H1 (cell line): ENCODE results near the gene LLPH. TPM values are rescaled to one million over a fixed set of nuclear protein-coding genes. Genes with fewer than 3 reads are reported as not detected.

ENCODE experiments used
- CTCF ChIA-PET: fragments of 300-600 bp; sonication (Branson Sonifier 250); formaldehyde crosslinking; loops from one replicate; lab custom pipeline; 2021; ENCODE audit not compliant: partially characterized antibody; lab: Charles Lee
- POLR2A ChIA-PET: fragments of 300-600 bp; sonication (Branson Sonifier 250); formaldehyde crosslinking; loops from one replicate; lab custom pipeline; 2021; ENCODE audit warnings: inconsistent platforms; ENCODE audit not compliant: partially characterized antibody; lab: Charles Lee
- DNase-seq, 2 experiments: peaks; one replicate each; pipeline versions ENCODE4 v3.0.0 to v3.0.0-alpha.2; 2010 to 2022; ENCODE audit warnings: low spot score in 2 of 2, low read depth in 1 of 2, mixed read lengths in 1 of 2
- FAIRE-seq: peaks from 2 replicates; lab custom pipeline; 2011; peaks lifted over from hg19 to GRCh38; lab: Jason Lieb, UNC
- H2AFZ ChIP-seq: 2 replicates; pipeline ENCODE4 v1.8.1; 2012; ENCODE audit warnings: low read length, inconsistent platforms
- H2AK5ac ChIP-seq: 2 replicates; pipeline ENCODE4 v1.6.1; 2013; ENCODE audit warnings: low read depth, low read length
- H2BK120ac ChIP-seq: replicated peaks from 2 replicates; pipeline ENCODE3; 2013; ENCODE audit warnings: low read depth, low read length, inconsistent platforms
- H2BK12ac ChIP-seq: 2 replicates; pipeline ENCODE4 v1.6.1; 2013; ENCODE audit warnings: low read depth, low read length
- H2BK15ac ChIP-seq: 2 replicates; pipeline ENCODE4 v1.6.1; 2013; ENCODE audit warnings: low read length
- H2BK20ac ChIP-seq: 2 replicates; pipeline ENCODE4 v1.6.1; 2013; ENCODE audit warnings: low read length
- H2BK5ac ChIP-seq: 2 replicates; pipeline ENCODE4 v1.6.1; 2013; ENCODE audit warnings: low read depth, low read length
- H3K14ac ChIP-seq: 2 replicates; pipeline ENCODE4 v1.6.1; 2013; ENCODE audit warnings: inconsistent platforms; ENCODE audit not compliant: insufficient read length
- H3K18ac ChIP-seq: 2 replicates; pipeline ENCODE4 v1.6.1; 2013; ENCODE audit warnings: low read length; ENCODE audit errors: extremely low read depth
- H3K23ac ChIP-seq: 2 replicates; pipeline ENCODE4 v1.6.1; 2013; ENCODE audit warnings: inconsistent platforms; ENCODE audit not compliant: insufficient read length
- H3K23me2 ChIP-seq: 2 replicates; pipeline ENCODE4 v1.6.1; 2013; ENCODE audit warnings: low read depth, low read length
- H3K27ac ChIP-seq: 2 replicates; pipeline ENCODE4 v1.6.1; 2011; ENCODE audit warnings: low read depth, low read length, inconsistent platforms
- H3K27me3 ChIP-seq, 4 experiments: replicated peaks in 1 of 4; 1 replicate in 1 of 4; 2 replicates in 3 of 4; pipeline versions ENCODE4 v1.6.1 to v1.8.1; 2011 to 2013; ENCODE audit warnings: low read length in 3 of 4, mild to moderate bottlenecking in 3 of 4, inconsistent platforms in 2 of 4, mixed read lengths in 2 of 4, moderate library complexity in 1 of 4; ENCODE audit not compliant: control insufficient read depth in 3 of 4, insufficient read depth in 3 of 4; ENCODE audit errors: extremely low read depth in 1 of 4
- H3K36me3 ChIP-seq, 4 experiments: 2 replicates each; pipeline versions ENCODE4 v1.6.1 to v1.8.1; 2011 to 2013; ENCODE audit warnings: mild to moderate bottlenecking in 4 of 4, low read length in 3 of 4, moderate library complexity in 2 of 4, control low read depth in 1 of 4, inconsistent platforms in 1 of 4; ENCODE audit not compliant: insufficient read depth in 4 of 4, control insufficient read depth in 2 of 4
- H3K4ac ChIP-seq: replicated peaks from 2 replicates; pipeline ENCODE3; 2013; ENCODE audit warnings: low read length, low read depth, mixed read lengths, inconsistent platforms; ENCODE audit not compliant: insufficient read length
- H3K4me1 ChIP-seq, 4 experiments: replicated peaks in 1 of 4; 1 replicate in 1 of 4; 2 replicates in 3 of 4; pipeline versions ENCODE4 v1.6.1 to v1.8.1; 2011 to 2013; ENCODE audit warnings: low read length in 3 of 4, inconsistent platforms in 2 of 4, mixed read lengths in 1 of 4; ENCODE audit not compliant: insufficient read depth in 4 of 4, control insufficient read depth in 3 of 4
- H3K4me2 ChIP-seq, 2 experiments: 2 replicates each; pipeline versions ENCODE4 v1.6.1 to v1.8.1; 2011 to 2013; ENCODE audit warnings: low read depth in 2 of 2, low read length in 2 of 2, control low read depth in 1 of 2, inconsistent platforms in 1 of 2, mild to moderate bottlenecking in 1 of 2; ENCODE audit not compliant: insufficient read depth in 1 of 2
- H3K4me3 ChIP-seq, 4 experiments: fragments of 200-600, 300-600 bp in 1 of 4; sonication (generic), shearing (Covaris generic), sonication (Bioruptor Twin) in 1 of 4; 2 replicates each; pipeline versions ENCODE4 v1.5.1 to v1.8.1; 2011 to 2016; ENCODE audit warnings: low read length in 4 of 4, low read depth in 3 of 4, control low read depth in 2 of 4, inconsistent platforms in 2 of 4, mild to moderate bottlenecking in 2 of 4, mixed read lengths in 1 of 4, moderate library complexity in 1 of 4; ENCODE audit not compliant: insufficient read depth in 2 of 4; ENCODE audit errors: extremely low read depth in 1 of 4
- H3K56ac ChIP-seq: replicated peaks from 2 replicates; pipeline ENCODE3; 2013; ENCODE audit warnings: low read depth, mild to moderate bottlenecking, mixed read lengths, low read length, inconsistent platforms; ENCODE audit not compliant: insufficient read length
- H3K79me1 ChIP-seq: 2 replicates; pipeline ENCODE4 v1.6.1; 2013; ENCODE audit warnings: low read depth, low read length, control low read depth
- H3K79me2 ChIP-seq, 2 experiments: 2 replicates each; pipeline versions ENCODE4 v1.6.1 to v1.8.1; 2012 to 2013; ENCODE audit warnings: low read length in 2 of 2, mild to moderate bottlenecking in 2 of 2, inconsistent platforms in 1 of 2; ENCODE audit not compliant: insufficient read depth in 2 of 2, control insufficient read depth in 1 of 2
- H3K9ac ChIP-seq, 4 experiments: replicated peaks in 1 of 4; 1 replicate in 1 of 4; 2 replicates in 3 of 4; pipeline versions ENCODE4 v1.6.1 to v1.8.1; 2011 to 2013; ENCODE audit warnings: low read depth in 3 of 4, low read length in 3 of 4, control low read depth in 2 of 4, mild to moderate bottlenecking in 2 of 4, moderate library complexity in 2 of 4, inconsistent platforms in 1 of 4; ENCODE audit errors: extremely low read depth in 1 of 4
- H3K9me3 ChIP-seq, 2 experiments: 2 replicates each; pipeline versions ENCODE4 v1.6.1 to v1.8.1; 2012 to 2013; ENCODE audit warnings: mild to moderate bottlenecking in 2 of 2, moderate library complexity in 2 of 2, control low read depth in 1 of 2, inconsistent platforms in 1 of 2, low read depth in 1 of 2, low read length in 1 of 2, mixed read lengths in 1 of 2; ENCODE audit not compliant: insufficient read depth in 2 of 2
- H4K20me1 ChIP-seq, 2 experiments: replicated peaks in 1 of 2; 2 replicates each; pipeline versions ENCODE3 to v1.8.1; 2011 to 2013; ENCODE audit warnings: inconsistent platforms in 2 of 2, low read length in 2 of 2, mild to moderate bottlenecking in 1 of 2; ENCODE audit not compliant: insufficient read depth in 2 of 2, control insufficient read depth in 1 of 2
- H4K5ac ChIP-seq: 2 replicates; pipeline ENCODE4 v1.6.1; 2013; ENCODE audit warnings: low read length, low read depth, mixed read lengths, inconsistent platforms; ENCODE audit not compliant: insufficient read length
- H4K8ac ChIP-seq: 2 replicates; pipeline ENCODE4 v1.8.0; 2013; ENCODE audit warnings: mild to moderate bottlenecking, moderate library complexity, low read length, inconsistent platforms; ENCODE audit not compliant: insufficient read depth; ENCODE audit errors: extremely low read depth
- H4K91ac ChIP-seq: replicated peaks from 2 replicates; pipeline ENCODE3; 2013; ENCODE audit warnings: low read length, mixed read lengths, inconsistent platforms; ENCODE audit not compliant: insufficient read length
- BCL11A ChIP-seq, 2 experiments: IDR thresholded peaks; one replicate each; pipeline ENCODE4 v1.6.1; 2011; ENCODE audit warnings: low read depth in 2 of 2, low read length in 2 of 2, mild to moderate bottlenecking in 2 of 2
- CBX5 ChIP-seq: fragments of 300-800, 300-1000 bp; sonication (generic); IDR thresholded peaks from 2 replicates; pipeline ENCODE4 v1.7.1; 2016; ENCODE audit warnings: antibody characterized with exemption, low read length, low read depth
- HDAC2 ChIP-seq, 2 experiments: fragments of 300-600 bp in 1 of 2; sonication (generic) in 1 of 2; IDR thresholded peaks; 2 replicates each; pipeline ENCODE4 v1.6.1; 2011 to 2012; ENCODE audit warnings: low read depth in 2 of 2, low read length in 2 of 2, mild to moderate bottlenecking in 2 of 2, moderate library complexity in 2 of 2, borderline replicate concordance in 1 of 2, inconsistent platforms in 1 of 2
- JUN ChIP-seq: IDR thresholded peaks from 2 replicates; pipeline ENCODE4 v1.6.1; 2011; ENCODE audit warnings: low read depth, mild to moderate bottlenecking, improper control_type of control experiment, low read length
- RNF2 ChIP-seq: fragments of 200-900, 300-1000 bp; sonication (generic); IDR thresholded peaks from 2 replicates; pipeline ENCODE4 v1.7.1; 2016; ENCODE audit warnings: borderline replicate concordance, low read depth, mild to moderate bottlenecking, antibody characterized with exemption, low read length; ENCODE audit not compliant: poor library complexity, severe bottlenecking; ENCODE audit errors: missing control alignments
- TCF12 ChIP-seq: IDR thresholded peaks from 2 replicates; pipeline ENCODE4 v1.6.1; 2011; ENCODE audit warnings: low read depth, mild to moderate bottlenecking, low read length
- WGBS, 2 experiments: shearing (Covaris generic) in 1 of 2; methylation state at CpG; one replicate each; pipeline versions ENCODE4 v1.1.6 to v1.1.7; 2013 to 2015; ENCODE audit warnings: low lambda C conversion rate in 2 of 2, mixed read lengths in 2 of 2, inconsistent platforms in 1 of 2, low coverage in 1 of 2, missing lambda C conversion rate in 1 of 2; ENCODE audit not compliant: insufficient replicate concordance in 2 of 2, insufficient coverage in 1 of 2, insufficient read length in 1 of 2; ENCODE audit errors: extremely low coverage in 1 of 2, missing lambda C conversion rate in 1 of 2; 5-methylcytosine and 5-hydroxymethylcytosine counted together
- polyA plus RNA-seq, 7 experiments: library from polyadenylated mRNA; depleted of rRNA in 3 of 7; stranded (reverse) in 5 of 7; unstranded in 2 of 7; fragments of >200 nt in 5 of 7; fragments of 200-250 nt in 2 of 7; gene quantifications; 1 replicate in 5 of 7; 2 replicates in 1 of 7; 4 replicates in 1 of 7; pipeline versions ENCODE4 v1.2.1 to v1.2.3, GENCODE V29; 2011 to 2013; ENCODE audit warnings: missing spikeins in 2 of 7, mixed read lengths in 2 of 7
- total RNA-seq: library from RNA; stranded (reverse); fragmentation: NEBNext Ultra II Directional; extraction: Animal tissue kit (Norgen Biotek cat#: 25700); gene quantifications from 2 replicates; pipeline ENCODE4 v1.2.1, GENCODE V29; 2021
- TF ChIP-seq, protein P1 (sequence below), 3 experiments: IDR thresholded peaks; 1 replicate in 2 of 3; 2 replicates in 1 of 3; pipeline versions ENCODE4 v1.5.1 to v1.6.1; 2011; ENCODE audit warnings: low read length in 3 of 3, mild to moderate bottlenecking in 3 of 3, inconsistent platforms in 2 of 3, low read depth in 1 of 3, moderate library complexity in 1 of 3; ENCODE audit not compliant: insufficient read depth in 1 of 3; ENCODE audit errors: control extremely low read depth in 1 of 3

LLPH gene
- total and polyA plus RNA-seq, 2 of the 8 experiments (the other 6 are each of a cell fraction or from before 2014, with no cell fraction given) = 2.3 to 31.3 TPM

DNA sequence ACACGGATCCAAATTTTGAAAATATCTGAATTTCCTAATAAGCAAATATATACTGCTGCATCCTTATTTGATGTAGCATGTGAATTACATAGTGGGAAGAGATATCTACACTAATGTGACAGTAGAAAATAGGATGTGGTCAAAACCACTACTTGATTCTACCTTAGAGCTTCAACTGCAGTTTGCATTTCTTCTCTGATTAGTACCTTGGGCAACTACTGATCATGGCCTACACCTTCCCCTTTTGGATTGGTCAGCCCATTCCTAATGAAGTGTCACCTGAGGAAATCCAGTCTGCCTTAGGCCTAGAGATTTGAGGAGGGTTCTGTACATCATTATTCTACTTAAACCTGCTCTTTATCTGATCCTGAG, 10.7 kb downstream of the LLPH start:
- no peak for TF ChIP-seq CBX5
- no peak for TF ChIP-seq HDAC2 (IDR thresholded peaks at IDR 0.05; ENCODE audit: borderline replicate concordance in 1 of 2, low read depth in 2 of 2, low read length in 2 of 2)
- TF ChIP-seq, protein P1, sequence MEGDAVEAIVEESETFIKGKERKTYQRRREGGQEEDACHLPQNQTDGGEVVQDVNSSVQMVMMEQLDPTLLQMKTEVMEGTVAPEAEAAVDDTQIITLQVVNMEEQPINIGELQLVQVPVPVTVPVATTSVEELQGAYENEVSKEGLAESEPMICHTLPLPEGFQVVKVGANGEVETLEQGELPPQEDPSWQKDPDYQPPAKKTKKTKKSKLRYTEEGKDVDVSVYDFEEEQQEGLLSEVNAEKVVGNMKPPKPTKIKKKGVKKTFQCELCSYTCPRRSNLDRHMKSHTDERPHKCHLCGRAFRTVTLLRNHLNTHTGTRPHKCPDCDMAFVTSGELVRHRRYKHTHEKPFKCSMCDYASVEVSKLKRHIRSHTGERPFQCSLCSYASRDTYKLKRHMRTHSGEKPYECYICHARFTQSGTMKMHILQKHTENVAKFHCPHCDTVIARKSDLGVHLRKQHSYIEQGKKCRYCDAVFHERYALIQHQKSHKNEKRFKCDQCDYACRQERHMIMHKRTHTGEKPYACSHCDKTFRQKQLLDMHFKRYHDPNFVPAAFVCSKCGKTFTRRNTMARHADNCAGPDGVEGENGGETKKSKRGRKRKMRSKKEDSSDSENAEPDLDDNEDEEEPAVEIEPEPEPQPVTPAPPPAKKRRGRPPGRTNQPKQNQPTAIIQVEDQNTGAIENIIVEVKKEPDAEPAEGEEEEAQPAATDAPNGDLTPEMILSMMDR (IDR thresholded peaks at IDR 0.05; ENCODE audit: control extremely low read depth in 1 of 3, insufficient read depth in 1 of 3, low read depth in 1 of 3, low read length in 3 of 3) = no peak
- TF ChIP-seq TCF12 = no peak
- no peak for TF ChIP-seq BCL11A (IDR thresholded peaks at IDR 0.05; ENCODE audit: low read depth in 2 of 2, low read length in 2 of 2)
- no peak for TF ChIP-seq JUN
- no peak for TF ChIP-seq RNF2
- Histone ChIP-seq H3K36me3 (peaks cover 0 to 23% (median 3%) of the 10 kb centered on the region in 4 experiments; a peak in 4 of 8 replicates), H3K79me1 (no peaks in the 10 kb centered on the region), H3K4me3 (no peak overlapping the region), H2AFZ (no peak overlapping the region), H4K8ac (no peak overlapping the region), H3K18ac (no peak overlapping the region), H3K4me1 (no peaks in the 10 kb centered on the region), H3K27ac (no peak overlapping the region), H2BK20ac (no peak overlapping the region), H3K4me2 (no peak overlapping the region), H4K20me1 (peaks cover 1 to 2% of the 10 kb centered on the region in 2 experiments), H4K5ac (no peak overlapping the region), H3K14ac (no peak overlapping the region), H3K56ac (no peak overlapping the region), H2BK12ac (no peak overlapping the region), H3K9me3 (no peaks in the 10 kb centered on the region), H3K4ac (no peak overlapping the region), H3K79me2 (no peaks in the 10 kb centered on the region), H3K27me3 (no peaks in the 10 kb centered on the region), H4K91ac (no peak overlapping the region), H3K23me2 (no peaks in the 10 kb centered on the region), H3K23ac (no peak overlapping the region), H2BK5ac (no peak overlapping the region), H2BK15ac (no peak overlapping the region), H2BK120ac (no peak overlapping the region), H2AK5ac (no peak overlapping the region), H3K9ac (no peak overlapping the region)
- POLR2A ChIA-PET = interaction anchor here (1.0 to 1.6 kb wide), 2 partner anchors 28 to 50 kb away, joined by 3 to 4 read pairs; partner anchors contain the start of gene TMBIM4
- DNase-seq = no peak
- 94% methylated on average over 1 of the region's 1 CpG; no CpG with 5 or more reads in 1 of the 2 experiments for WGBS, 2 experiments
- no peak for FAIRE-seq
- CTCF ChIA-PET = interaction anchor here (0.6 to 6.0 kb wide), 5 partner anchors 10 to 902 kb away, joined by 3 to 41 read pairs (median 3); no protein-coding TSS in a partner anchor
